ENCODE results near the gene CLEC4G.

CLEC4G gene

DNA sequence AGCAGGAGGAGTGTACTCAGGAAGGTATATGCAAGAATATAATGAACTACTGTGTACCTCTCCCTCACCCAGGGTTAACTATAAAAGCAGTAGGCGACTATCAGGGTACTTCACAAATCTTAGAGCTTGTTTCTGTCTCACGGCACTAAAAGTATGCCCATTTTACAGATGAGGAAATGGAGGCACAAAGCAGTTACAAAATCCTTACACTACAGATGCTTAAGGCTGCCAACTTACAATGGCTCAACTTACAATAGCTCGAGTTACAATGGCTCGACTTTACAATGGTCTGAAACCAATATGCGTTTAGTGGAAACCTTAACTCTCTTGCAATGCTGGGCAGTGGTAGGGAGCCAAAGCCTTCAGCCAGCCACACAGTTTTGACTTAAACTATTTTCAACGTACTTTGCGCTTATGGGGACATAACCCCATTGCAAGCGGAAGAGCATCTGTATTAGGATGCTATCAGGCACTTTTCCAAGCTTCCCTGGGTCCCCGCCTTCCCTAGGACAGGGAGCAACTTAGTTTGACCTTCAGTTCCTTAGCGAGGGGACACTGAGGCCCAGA is 34.1 kb downstream of the CLEC4G start:
- DNase-seq (ENCODE audit: low spot score): no peak

DNA sequence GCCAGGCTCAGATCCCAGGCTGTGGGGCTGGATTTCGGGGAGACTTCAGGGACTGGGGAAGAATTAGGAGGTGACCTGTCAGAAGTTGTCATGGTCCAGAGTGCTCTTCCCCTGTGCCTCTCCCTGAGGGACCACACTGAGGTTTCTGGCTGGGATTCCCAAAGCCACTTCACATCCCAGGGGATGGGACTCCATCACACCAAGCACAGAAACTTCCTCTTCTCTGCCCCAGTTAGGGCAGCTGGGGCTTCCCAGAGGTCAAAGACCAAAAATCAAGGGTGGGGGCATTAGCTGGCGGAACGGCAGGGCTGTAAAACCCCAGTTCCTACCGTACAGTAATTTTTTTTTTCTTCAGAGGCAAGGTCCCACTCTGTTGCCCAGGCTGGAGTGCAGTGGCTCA is 37.4 kb downstream of the CLEC4G start:
- no peak for DNase-seq (ENCODE audit: low spot score)

DNA sequence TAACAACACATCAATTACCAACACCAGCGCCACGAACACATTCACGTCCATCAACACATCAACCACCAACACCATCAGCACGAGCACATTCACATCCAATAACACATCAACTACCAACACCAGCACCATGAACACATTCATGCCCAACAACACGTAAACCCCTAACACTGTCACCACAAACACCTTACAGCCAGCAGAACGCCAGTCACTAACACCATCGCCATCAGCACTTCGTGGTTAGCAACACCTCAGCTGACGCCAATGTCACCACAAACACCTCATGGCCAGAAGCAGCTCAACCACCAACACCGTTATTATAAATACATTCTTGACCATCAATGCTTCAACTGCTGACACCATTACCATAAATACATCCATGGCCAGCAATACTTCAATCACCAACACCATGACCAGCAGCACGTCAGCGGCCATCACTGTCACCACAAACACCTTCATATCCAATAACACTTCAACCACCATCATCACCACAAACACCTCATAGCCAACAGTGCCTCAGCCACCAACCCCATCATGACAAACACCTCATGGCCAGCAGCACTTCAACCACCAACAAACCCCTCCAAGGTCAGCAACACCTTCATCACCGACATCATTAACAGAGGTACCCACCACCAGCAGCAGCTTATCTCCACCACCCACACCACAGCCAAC is 39.4 kb downstream of the CLEC4G start:
- DNase-seq (ENCODE audit: low spot score): no peak

DNA sequence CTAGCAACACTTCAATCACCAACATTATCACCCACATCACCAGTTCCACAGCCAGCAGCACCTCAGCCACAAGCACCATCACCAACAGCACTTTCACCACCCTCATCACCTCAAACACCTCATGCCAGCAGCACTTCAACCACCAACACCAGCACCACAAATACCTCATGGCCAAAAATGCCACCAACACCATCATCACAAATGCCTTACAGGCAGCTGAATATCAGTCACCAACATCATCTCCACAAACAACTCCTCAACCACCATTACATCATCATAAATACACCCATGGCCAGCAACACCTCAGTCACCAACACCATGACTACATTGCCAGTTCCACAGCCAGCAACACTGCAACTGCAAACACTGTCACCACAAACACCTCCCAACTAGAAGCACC is 40.4 kb downstream of the CLEC4G start:
- no peak for DNase-seq (ENCODE audit: low spot score)

DNA sequence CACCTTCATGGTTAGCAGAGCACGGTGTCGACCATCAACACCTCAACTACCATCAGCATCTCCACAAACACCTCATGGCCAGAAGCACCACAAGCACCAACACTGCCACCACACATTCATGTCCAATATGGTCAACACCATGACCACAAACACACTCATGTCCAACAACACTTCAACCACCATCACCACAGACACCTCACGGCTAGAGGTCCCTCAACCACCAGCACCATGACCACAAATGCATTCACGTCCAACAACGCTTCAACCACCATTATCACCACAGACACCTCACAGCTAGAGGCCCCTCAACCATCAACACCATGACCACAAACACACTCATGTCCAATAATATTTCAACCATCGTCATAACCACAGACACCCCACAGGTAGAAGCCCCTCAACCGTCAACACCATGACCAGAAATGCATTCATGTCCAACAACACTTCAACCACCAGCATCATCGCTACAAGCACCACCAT is 41.1 kb downstream of the CLEC4G start:
- no peak for DNase-seq (ENCODE audit: low spot score)

DNA sequence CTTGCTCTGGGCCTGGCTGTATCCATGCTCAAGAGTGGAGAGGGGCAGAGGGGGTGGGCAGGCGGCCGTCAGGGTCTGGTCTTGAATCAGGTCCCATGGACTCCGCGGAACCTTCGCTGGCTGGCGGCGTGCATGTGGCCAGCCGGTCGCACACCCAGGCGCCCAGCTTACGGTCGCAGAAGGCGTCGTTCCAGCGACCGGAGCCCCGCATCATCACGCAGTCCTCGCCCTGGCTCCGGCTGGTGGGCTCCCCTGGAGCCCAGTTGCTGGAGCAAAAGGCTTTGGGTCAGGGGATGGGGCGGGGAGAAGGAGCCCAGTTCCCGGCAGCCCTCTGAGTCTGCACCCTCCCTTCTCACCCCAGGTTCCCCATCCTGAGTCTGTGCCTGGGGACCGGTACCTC is 42.7 kb downstream of the CLEC4G start:
- DNase-seq (ENCODE audit: low spot score): no peak

DNA sequence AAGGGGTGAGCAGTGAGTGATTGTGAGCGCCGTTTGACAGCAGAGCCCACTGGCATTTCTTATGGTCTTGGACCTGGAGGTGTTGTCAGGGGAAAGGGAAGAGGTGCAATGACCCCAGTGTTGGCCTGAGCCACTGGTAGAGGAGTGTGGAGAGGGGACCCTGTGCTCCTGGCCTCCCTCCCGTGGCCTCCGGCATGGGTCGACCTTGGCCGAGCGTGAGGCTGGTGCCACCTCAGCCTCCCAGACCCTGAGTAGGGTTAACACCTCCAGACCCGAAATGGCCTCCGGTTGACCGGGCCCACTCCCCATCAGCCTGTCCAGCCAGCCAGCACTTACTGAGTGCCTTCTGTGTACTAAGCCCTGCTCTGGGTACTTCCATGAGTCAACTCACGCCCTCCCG is 44.7 kb downstream of the CLEC4G start:
- DNase-seq (ENCODE audit: low spot score): no peak

DNA sequence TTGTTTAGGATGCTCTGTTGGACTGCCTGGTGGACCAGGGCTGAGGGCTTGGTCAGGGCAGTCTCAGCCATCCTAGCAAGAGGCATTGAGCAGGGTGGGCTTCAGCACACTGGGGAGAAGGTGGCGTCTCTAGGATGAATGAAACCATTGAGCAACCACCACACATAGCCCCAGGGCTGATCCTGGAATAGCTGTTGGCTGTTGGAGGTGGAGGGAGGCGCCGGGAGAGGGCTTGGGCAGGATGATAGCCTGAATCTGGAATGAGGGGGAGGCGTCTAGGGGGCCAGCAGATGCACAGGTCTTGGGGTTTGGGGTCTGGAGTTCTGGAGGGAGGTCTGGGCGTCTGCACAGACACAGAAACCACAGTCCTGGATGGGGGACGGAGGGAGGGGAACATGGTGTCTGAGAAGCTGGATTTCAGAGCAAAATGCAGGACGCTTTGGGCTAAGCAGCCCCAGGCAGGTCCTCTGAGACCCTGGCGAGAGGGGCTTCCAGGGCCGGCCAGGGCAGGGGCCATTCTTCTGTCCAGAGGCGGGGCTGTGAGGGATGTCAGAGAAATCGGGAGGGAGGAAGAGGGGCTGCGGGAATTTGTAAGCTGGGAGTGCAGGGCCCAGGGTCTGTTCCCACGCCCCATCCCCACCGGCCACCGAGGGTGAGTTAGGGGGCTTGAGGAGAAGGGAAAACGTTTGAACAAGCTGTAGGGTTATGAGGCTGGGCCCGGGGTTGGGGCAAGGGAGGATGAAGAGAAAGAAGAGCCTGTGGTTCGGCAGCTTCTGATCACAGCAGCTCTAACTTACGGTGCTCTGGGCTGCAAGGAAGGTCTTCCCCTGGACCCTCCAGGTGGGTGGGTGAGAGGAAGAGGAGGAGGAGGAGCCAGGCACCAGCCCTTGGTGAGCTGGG is 46.1 kb downstream of the CLEC4G start:
- DNase-seq (ENCODE audit: low spot score): no peak

DNA sequence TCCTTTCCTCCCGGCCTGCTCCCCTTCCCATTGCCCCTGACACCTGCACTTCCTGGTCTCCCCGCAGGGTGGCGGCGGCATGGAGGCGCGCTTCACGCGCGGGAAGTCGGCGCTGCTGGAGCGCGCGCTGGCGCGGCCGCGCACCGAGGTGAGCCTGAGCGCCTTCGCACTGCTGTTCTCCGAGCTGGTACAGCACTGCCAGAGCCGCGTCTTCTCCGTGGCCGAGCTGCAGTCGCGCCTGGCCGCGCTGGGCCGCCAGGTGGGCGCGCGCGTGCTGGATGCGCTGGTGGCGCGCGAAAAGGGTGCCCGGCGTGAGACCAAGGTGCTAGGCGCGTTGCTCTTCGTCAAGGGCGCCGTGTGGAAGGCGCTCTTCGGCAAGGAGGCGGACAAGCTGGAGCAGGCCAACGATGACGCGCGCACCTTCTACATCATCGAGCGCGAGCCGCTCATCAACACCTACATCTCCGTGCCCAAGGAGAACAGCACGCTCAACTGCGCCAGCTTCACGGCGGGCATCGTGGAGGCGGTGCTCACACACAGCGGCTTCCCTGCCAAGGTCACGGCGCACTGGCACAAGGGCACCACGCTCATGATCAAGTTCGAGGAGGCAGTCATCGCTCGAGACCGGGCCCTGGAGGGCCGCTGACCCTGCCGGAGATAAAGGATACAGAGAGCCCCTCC is 49.6 kb downstream of the CLEC4G start:
- no peak for DNase-seq (ENCODE audit: low spot score)

DNA sequence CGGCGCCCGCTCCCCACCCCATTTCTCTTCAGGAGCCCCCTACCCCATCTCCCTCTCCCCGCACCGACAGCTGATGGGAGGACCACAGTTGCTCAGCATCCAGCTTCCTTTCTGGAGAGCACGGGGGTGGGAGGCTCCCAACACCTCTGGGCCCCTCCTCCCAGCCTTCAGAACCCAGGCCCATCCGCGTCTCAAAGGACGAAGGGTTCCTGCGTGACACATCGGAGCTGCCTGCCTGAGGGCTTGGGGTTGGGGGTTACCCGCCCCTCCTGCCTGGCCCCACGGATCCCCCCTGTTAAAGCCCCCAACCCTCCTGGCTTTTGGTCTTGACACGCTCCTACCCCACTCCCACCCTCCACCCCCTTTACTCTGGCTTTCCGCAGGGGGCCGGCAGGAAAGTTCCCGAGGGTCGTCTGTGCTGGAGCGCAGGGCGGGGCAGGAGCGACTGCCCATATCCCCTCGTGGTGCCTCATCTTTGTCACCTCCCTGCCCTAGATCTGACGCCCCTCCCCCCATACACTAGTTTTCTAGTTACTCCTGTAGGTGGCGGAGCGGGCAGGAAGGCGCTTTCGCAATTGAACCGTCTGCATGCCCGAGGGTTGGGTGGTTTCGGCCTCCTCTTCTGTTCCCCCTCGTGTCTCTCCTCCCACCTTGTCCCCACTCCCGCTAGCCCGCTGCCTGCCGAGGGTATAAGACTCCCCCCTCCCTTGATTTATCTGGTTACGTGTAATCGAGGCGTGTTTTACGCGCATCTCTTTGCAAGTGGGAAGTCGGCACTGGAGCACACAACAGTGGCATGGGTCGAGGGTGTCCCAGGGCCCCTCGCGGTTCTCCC is 50.4 kb downstream of the CLEC4G start:
- peak; percentile 93 for DNase-seq (ENCODE audit: low spot score)

DNA sequence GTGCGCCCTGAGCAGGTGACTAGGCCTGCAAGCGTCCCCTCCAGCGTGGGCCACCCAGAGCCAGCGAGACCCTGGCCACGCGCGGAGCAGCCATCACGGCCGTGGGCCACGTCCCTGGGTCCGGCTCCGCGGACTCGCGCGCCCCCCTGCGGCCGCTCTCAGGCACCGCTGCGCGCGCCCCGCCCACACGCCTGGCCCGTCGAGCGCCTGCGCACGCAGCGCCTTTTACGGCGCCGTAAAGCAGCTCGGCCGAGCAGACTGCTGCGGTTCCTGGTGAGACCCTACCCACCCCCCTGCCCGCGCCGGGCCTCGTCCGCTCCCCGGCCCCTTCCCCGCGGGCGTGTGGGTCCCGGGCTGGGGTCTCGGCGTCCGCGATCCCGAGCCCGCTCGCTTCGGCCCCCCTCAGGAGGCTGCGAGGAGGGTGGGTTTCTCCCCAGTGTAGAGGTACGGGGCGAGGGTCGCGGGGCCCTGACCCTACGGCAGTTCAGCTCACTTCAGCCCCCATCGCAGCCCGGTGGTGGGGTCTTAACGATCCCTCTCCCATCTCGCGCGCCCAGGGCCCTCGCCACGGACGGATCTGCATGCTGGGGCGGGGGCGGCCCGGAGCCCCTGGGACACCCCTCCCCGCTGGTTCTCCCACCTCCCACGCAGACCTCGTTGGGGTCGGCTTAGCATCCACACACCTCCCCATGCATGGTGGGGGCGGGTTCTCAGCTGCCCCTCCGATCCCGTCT is 51.1 kb downstream of the CLEC4G start, which contains the start of gene TRAPPC5:
TRAPPC5 (plus strand) TSS at position 228 of the 734 bp plus-strand sequence. CDS start 1,421 bp downstream, outside the sequence.
- peak; percentile 89 for DNase-seq (ENCODE audit: low spot score)

DNA sequence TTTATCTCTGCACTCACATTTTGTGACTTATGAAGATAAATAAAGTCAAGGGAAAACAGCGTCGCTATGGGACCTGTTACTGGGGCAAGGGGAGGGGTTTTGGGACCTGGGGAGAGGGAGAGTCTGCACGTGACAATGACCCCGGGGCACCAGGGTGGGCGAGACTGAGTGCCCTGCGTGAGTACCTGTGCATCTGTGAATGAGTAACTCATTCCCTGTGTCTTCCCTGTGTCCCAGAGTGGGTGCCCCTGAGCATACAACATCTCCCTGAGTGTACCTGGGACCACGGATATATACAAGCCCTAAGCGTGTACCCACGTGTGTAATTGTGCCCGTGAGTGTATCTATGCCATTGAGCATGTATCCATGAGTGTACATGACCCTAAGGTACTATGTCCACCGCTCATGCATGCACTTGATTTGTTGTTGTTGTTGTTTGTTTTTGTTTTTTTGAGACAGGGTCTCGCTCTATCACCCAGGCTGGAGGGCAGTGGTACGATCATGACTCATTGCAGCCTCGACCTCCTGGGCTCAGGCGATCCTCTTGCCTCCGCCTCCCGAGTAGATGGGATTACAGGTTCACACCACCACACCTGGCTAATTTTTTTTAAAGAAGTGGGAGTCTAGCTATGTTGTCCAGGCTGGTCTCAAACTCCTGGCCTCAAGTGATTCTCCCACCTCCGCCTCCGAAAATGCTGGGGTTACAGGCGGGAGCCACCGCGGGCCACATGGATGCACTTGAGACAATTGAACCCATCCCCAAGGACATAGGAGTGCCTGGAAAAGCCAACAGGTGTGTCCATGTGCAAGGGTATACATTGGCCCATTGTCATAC is 51.9 kb downstream of the CLEC4G start:
- no peak for DNase-seq (ENCODE audit: low spot score)

DNA sequence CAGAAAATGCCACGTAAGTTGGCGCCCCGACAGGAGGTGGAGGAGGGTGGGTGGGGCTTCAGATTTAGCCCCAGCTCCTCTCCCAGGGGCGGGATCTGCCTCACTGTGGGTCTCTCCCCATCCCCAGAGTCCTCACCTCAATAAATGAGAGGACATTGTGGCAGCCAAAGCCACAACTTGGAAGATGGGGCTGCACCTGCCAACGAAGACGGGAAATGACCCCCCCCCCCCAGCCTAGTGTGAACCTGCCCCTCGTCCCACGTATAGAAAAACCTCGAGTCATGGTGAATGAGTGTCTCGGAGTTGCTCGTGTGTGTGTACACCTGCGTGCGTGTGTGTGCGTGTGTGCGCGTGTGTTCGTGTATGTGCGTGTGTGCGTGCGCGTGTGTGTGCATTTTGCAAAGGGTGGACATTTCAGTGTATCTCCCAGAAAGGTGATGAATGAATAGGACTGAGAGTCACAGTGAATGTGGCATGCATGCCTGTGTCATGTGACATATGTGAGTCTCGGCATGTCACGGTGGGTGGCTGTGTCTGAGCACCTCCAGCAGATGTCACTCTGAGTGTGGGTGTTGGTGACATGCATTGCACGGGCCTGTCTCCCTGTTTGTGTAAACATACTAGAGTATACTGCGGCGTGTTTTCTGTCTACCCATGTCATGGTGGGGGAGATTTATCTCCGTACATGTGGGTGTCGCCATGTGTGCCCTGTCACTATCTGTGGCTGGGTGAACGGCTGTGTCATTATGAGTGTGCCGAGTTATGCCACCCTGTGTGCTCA is 52.7 kb downstream of the CLEC4G start:
- peak; percentile 77 for DNase-seq (ENCODE audit: low spot score)

All from NAMALWA (cell line).